ENCODE results near the gene OOSP3.
"Not testable (repeated sequence)": the region's sequence is repeated elsewhere in the genome, so short reads cannot be mapped to it uniquely, and the experiment has no call there.

Gene OOSP3

DNA sequence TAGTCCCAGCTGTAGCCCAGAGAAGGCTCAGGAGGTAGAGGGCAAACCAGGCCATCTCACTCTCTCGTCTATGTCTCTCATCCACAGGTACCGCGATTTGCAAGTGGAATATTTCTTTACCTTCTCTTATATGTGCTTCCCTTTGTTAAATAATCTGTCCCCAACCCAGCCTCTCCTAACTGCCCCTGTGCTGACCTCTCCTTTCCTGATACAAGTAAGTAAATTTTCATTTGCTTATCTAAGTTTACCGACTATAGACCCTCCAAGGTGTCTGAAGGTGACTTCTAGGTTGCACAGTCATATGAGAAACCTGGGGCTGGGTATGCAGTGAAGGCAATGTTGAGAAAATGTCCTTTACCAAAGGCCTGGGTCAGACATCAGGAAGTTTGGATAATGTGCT is 33.2 kb upstream of the OOSP3 start, which contains the start of gene CBLIF:
TSS of gene CBLIF (minus strand) at position 101 of the 400 bp plus-strand sequence. CDS start at position 55, 46 bp downstream.
- Histone ChIP-seq H3K27me3 (replicated peaks; ENCODE audit: control insufficient read depth, insufficient read depth, low read length) (no peaks in the 10 kb centered on the region), H3K36me3 (ENCODE audit: control insufficient read depth, insufficient read depth, low read length) (no peaks in the 10 kb centered on the region), H3K4me3 (replicated peaks; ENCODE audit: low read depth, low read length) (no peak within 1 kb of the TSS)
- DNase-seq (ENCODE audit: extremely low read depth, insufficient read length) = no peak
- no peak for TF ChIP-seq CTCF (IDR thresholded peaks at IDR 0.05; ENCODE audit: insufficient read depth, low read length, poor library complexity, severe bottlenecking)

DNA sequence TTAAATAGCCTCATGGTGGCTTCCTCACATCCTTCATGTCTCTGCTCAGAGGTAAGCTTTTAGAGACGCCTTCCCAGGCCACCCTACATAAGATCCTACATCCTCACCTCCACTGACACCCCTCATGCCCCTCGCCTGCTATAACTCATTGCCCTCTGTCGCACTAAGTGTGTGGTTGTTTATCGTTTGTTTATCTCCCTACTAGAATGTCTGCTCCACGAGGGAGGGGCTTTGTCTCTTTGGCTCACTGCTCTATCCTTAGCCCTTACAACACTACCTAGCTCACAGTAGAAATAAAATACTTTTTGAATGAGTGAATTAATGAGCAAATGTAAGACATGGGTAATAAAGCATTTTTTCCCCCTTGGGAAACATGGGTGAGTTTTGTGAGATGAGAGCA is 32.0 kb upstream of the OOSP3 start:
- DNase-seq (ENCODE audit: extremely low read depth, insufficient read length) = no peak
- no peak for TF ChIP-seq CTCF (IDR thresholded peaks at IDR 0.05; ENCODE audit: insufficient read depth, low read length, poor library complexity, severe bottlenecking)
- Histone ChIP-seq H3K27me3 (replicated peaks; ENCODE audit: control insufficient read depth, insufficient read depth, low read length) (no peaks in the 10 kb centered on the region), H3K4me3 (replicated peaks; ENCODE audit: low read depth, low read length) (no peak overlapping the region), H3K36me3 (ENCODE audit: control insufficient read depth, insufficient read depth, low read length) (no peaks in the 10 kb centered on the region)

GRCh38 chr11:59847626-59848025 is 31.0 kb upstream of the OOSP3 start:
- no peak for DNase-seq (ENCODE audit: extremely low read depth, insufficient read length)
- H3K4me3 ChIP-seq (replicated peaks; ENCODE audit: low read depth, low read length) = no peak overlapping the region
- H3K27me3 ChIP-seq (replicated peaks; ENCODE audit: control insufficient read depth, insufficient read depth, low read length) = no peaks in the 10 kb centered on the region
- no peak for TF ChIP-seq CTCF (IDR thresholded peaks at IDR 0.05; ENCODE audit: insufficient read depth, low read length, poor library complexity, severe bottlenecking)
- H3K36me3 ChIP-seq (ENCODE audit: control insufficient read depth, insufficient read depth, low read length) = no peaks in the 10 kb centered on the region

DNA sequence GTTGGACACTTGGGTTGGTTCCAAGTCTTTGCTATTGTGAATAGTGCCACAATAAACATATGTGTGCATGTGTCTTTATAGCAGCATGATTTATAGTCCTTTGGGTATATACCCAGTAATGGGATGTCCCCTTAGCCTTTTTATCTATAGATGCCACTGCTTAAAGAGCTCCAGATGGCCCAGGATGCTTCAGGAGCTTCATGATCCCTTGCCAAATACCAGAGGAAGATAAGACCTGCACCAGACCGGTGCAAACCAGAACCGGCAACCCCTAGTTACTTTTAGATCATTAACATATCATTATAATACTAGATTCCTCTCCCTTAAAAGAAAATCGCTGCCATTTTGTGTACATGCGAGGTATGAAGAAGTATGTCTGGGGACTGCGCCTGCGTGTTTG is 30.1 kb upstream of the OOSP3 start:
- not testable (repeated sequence) for DNase-seq (ENCODE audit: extremely low read depth, insufficient read length); H3K4me3 ChIP-seq (replicated peaks; ENCODE audit: low read depth, low read length); H3K36me3 ChIP-seq (ENCODE audit: control insufficient read depth, insufficient read depth, low read length); H3K27me3 ChIP-seq (replicated peaks; ENCODE audit: control insufficient read depth, insufficient read depth, low read length)

DNA sequence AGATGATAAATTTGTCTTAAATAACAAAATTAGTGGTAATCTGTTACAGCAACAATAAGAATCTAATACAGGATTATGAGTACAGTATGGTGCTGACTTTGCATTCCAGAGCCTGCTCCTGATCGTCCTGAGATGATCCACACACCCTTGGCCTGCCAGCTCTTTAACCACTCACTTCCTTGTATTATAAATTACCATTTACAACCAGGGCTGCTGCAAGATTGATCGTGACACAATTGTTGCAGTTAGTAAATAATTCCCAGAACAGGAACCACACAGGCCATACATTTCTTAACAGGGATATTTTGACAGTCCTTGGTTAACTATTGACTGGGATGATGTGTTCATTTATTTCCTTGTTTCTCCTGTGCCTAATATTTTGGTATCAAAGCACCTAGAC is 29.5 kb upstream of the OOSP3 start:
- Histone ChIP-seq H3K4me3 (replicated peaks; ENCODE audit: low read depth, low read length) (no peak overlapping the region), H3K36me3 (ENCODE audit: control insufficient read depth, insufficient read depth, low read length) (no peaks in the 10 kb centered on the region), H3K27me3 (replicated peaks; ENCODE audit: control insufficient read depth, insufficient read depth, low read length) (no peaks in the 10 kb centered on the region)
- no peak for TF ChIP-seq CTCF (IDR thresholded peaks at IDR 0.05; ENCODE audit: insufficient read depth, low read length, poor library complexity, severe bottlenecking)
- DNase-seq (ENCODE audit: extremely low read depth, insufficient read length) = no peak

GRCh38 chr11:59849551-59849950 is 29.0 kb upstream of the OOSP3 start:
- H3K27me3 ChIP-seq (replicated peaks; ENCODE audit: control insufficient read depth, insufficient read depth, low read length); DNase-seq (ENCODE audit: extremely low read depth, insufficient read length); H3K36me3 ChIP-seq (ENCODE audit: control insufficient read depth, insufficient read depth, low read length); H3K4me3 ChIP-seq (replicated peaks; ENCODE audit: low read depth, low read length): not testable (repeated sequence)

DNA sequence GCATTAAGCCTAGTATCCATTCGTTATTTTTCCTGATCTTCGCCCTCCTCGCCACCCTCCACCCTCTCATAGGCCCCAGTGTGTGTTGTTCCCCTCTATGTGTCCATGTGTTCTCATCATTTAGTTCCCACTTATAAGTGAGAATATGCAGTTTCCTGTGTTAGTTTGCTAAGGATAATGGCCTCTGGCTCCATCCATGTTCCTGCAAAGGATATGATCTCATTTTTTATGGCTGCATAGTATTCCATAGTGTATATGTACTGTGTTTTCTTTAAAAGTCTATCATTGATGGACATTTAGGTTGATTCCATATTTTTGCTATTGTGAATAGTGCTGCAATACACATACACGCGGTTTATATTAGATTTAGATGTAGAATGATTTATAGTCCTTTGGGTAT is 27.2 kb upstream of the OOSP3 start:
- not testable (repeated sequence) for H3K27me3 ChIP-seq (replicated peaks; ENCODE audit: control insufficient read depth, insufficient read depth, low read length); DNase-seq (ENCODE audit: extremely low read depth, insufficient read length); H3K36me3 ChIP-seq (ENCODE audit: control insufficient read depth, insufficient read depth, low read length); H3K4me3 ChIP-seq (replicated peaks; ENCODE audit: low read depth, low read length)
